Erythroblast (primary cell): ENCODE data around the gene WDR73.

ENCODE experiments used
- DNase-seq, 2 experiments: peaks; one replicate each; lab custom pipeline; 2025; lab: John Stamatoyannopoulos, UW
- GATA1 ChIP-seq: IDR thresholded peaks from 2 replicates; pipeline ENCODE4 v1.6.1; 2011; ENCODE audit warnings: low read depth, mild to moderate bottlenecking, control low read depth, low read length, moderate library complexity
- POLR2A ChIP-seq: IDR thresholded peaks from 2 replicates; pipeline ENCODE4 v1.6.1; 2011; ENCODE audit warnings: mild to moderate bottlenecking, low read length

Gene WDR73

GRCh38 chr15:84597296-84597695, 56.8 kb downstream of the WDR73 start:
- no peak for DNase-seq
- TF ChIP-seq GATA1 = no peak
- TF ChIP-seq POLR2A = no peak

- TF ChIP-seq POLR2A (no peak), GATA1 (no peak)
- no peak for DNase-seq
These were observed 58.4 kb downstream of the WDR73 start for GRCh38 chr15:84595660-84596059.

- no peak for DNase-seq
- TF ChIP-seq GATA1 = no peak
- TF ChIP-seq POLR2A = no peak
These were observed 59.3 kb downstream of the WDR73 start for GRCh38 chr15:84594617-84595290.

- no peak for TF ChIP-seq POLR2A
- TF ChIP-seq GATA1 = no peak
- DNase-seq = no peak
These were observed 62.3 kb downstream of the WDR73 start for GRCh38 chr15:84591815-84592214.

- no peak for DNase-seq
- TF ChIP-seq POLR2A (no peak), GATA1 (no peak)
These were observed 63.7 kb downstream of the WDR73 start for GRCh38 chr15:84590406-84590805.
